GM12874 (cell line): ENCODE measurements around the gene PRKCA.

Source experiments
- TF ChIP-seq, protein P1 (sequence below): IDR thresholded peaks from 2 replicates; pipeline ENCODE4 v1.5.1; 2011; ENCODE audit warnings: low read depth, mild to moderate bottlenecking, control low read depth, low read length, moderate library complexity; ENCODE audit not compliant: insufficient read depth

Gene PRKCA

DNA sequence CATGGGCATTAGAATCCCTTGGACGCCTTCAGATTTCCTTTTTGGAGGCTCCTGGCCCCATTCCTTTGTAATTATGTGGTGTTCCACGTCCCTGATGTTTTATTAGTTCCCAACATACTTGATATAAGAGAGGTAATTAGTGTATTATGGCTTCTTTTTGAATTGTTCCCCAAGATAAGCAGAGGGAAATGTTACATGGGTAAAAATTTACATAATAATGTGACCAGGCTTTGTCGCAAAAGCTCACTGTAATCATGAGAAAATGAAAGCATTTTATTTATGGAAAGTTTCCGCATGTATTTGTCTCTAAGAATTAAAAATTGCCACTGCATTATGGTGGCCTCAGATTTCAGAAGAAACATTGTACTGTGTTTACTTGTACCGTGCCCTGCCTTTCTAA lies 177.8 kb downstream of the PRKCA start:
- TF ChIP-seq, protein P1, sequence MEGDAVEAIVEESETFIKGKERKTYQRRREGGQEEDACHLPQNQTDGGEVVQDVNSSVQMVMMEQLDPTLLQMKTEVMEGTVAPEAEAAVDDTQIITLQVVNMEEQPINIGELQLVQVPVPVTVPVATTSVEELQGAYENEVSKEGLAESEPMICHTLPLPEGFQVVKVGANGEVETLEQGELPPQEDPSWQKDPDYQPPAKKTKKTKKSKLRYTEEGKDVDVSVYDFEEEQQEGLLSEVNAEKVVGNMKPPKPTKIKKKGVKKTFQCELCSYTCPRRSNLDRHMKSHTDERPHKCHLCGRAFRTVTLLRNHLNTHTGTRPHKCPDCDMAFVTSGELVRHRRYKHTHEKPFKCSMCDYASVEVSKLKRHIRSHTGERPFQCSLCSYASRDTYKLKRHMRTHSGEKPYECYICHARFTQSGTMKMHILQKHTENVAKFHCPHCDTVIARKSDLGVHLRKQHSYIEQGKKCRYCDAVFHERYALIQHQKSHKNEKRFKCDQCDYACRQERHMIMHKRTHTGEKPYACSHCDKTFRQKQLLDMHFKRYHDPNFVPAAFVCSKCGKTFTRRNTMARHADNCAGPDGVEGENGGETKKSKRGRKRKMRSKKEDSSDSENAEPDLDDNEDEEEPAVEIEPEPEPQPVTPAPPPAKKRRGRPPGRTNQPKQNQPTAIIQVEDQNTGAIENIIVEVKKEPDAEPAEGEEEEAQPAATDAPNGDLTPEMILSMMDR: no peak

DNA sequence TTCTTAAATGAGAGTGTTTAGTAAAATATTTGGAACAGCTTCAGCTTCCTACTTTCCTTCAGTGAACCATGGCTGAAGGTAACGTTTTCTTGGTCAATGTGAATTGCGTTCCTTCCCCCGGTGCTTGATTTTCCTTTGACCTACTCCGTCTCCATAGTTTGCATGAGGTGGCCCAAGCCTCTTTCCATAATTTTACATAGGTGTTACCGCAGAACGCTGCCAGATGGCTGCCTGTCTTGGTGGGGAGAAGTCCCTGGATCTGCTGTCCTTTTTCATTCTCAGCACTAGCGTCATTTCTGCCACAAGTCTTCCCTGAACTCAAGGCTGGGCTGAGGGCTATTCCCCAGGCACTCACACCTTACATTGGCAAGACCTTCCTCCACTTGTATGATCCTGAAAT lies 178.4 kb downstream of the PRKCA start:
- TF ChIP-seq, protein P1: no peak

DNA sequence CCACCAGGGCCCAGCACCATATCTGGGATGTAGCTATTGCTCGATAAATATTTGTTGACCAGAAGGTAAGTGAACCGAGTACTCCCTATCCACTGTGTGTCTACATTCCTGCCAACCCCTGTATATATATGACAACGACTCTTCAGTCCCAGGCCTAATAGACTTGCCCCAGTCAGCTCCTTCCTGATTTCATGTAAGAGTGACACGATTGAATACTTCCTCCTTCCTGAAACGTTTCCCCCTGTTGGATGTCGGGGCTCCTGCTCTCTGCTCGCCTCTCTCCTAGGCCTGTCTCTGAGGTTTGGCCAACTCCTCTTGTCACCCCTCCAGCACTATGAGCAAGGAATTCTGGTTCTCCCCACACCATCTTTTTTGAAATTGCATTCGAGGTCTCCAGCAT lies 178.9 kb downstream of the PRKCA start:
- TF ChIP-seq, protein P1: no peak

DNA sequence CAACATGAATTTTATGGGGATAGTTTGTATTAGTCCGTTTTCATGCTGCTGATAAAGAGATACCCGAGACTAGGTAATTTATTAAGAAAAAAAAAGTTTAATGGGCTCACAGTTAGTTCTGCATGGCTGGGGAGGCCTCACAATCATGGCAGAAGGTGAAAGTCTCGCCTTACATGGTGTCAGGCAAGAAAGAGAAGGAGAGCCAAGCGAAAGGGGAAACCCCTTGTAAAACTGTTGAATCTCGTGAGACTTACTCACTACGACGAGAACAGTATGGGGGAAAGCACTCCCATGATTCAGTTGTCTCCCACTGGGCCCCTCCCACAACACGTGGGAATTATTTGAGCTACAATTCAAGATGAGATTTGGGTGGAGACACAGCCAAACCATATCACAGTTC lies 181.5 kb downstream of the PRKCA start:
- TF ChIP-seq, protein P1: no peak

DNA sequence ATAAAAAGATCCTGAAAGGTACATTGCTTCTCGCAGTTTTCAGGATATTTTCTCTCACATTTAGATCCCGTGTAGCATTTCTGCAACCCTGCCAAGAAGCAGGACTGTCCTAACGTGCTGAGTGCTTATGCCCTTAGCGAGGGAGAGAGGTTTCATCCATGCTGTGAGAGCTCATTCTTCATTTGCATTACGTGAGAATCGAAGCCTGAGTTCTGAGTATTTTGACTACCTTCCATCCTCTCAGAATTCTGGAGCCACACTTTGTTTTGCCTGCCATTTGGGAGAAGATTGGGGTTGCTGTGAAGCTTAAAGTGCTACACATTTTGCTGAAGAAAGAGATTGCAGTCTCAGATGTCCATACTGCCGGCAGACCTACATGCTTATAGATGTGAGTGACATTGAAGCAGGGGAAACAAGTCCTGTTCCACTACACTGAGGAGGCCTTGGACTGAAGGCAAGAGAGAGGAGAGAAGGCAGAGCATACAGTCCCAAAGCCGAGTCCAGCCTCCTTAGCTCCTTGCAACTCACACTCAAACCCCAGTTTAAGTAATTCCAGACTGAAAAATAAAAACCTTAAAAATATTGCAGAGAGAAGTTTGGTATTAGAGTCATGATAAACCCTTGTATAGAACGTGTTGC lies 183.0 kb downstream of the PRKCA start:
- TF ChIP-seq, protein P1: no peak

DNA sequence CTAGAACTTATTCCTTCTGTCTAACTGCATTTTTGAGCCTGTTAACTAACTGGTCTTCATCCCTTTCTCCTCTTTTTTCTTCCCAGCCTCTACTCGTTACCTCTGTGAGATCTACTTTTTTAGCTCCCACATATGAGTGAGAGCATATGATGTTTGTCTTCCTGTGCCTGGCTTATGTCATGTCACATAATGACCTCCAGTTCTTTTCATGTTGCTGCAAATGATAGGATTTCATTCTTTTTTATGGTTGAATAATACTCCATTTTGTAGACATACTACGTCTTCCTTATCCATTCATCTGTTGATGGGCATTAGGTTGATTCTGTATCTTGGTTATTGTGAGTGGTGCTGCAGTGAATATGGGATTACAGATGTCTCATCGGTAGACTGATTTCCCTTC lies 184.7 kb downstream of the PRKCA start:
- TF ChIP-seq, protein P1: no peak

DNA sequence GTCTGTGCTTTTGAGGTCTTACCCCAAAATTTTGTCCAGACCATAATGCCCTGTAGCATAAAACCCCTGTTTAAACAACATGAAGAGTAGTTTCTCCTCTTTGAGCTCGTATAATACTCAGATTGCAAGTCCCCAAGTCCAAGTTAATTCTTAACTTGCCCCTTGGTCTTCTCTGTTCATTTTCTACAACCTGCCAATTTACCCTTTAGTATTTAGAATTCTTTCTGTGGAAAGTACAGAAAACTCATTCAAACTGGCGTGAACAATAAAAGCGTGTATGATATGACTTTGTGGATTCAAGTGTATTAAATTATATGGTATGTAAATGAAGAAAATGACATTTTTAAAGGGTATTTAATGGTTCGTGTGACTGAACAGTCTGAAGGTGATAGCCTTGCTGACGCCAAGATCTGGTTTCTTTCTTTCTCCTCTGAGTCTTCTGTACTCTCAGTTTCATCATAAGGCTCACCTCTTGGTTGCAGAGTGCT lies 185.6 kb downstream of the PRKCA start:
- TF ChIP-seq, protein P1: no peak
